ENCODE results near the gene SMIM45.
A peak's percentile ranks its signal among the peaks of the same experiment; 100 is the strongest.

Gene SMIM45

GRCh38 chr22:41951898-41952474 is at the start of gene SMIM45:
TSS of gene SMIM45 (plus strand) at chr22:41952150.
- no peak within 1 kb of the TSS for H3K4me3 ChIP-seq (ENCODE audit: insufficient read depth, low read depth, low read length)
- DNase-seq = peak; percentile 87
- no peaks in the 10 kb centered on the region for H3K27me3 ChIP-seq (ENCODE audit: control insufficient read depth, insufficient read depth, low read length)
- H3K36me3 ChIP-seq (replicated peaks; ENCODE audit: control insufficient read depth, insufficient read depth, low read length) = no peaks in the 10 kb centered on the region

GRCh38 chr22:41902932-41903421 is 49.0 kb upstream of the SMIM45 start:
- DNase-seq = no peak
- no peak overlapping the region for H3K4me3 ChIP-seq (ENCODE audit: insufficient read depth, low read depth, low read length)
- peaks cover 68% of the 10 kb centered on the region for H3K36me3 ChIP-seq (replicated peaks; ENCODE audit: control insufficient read depth, insufficient read depth, low read length)
- no peaks in the 10 kb centered on the region; the same call in 1 of the 2 replicates for H3K27me3 ChIP-seq (ENCODE audit: control insufficient read depth, insufficient read depth, low read length)

- peaks cover 14% of the 10 kb centered on the region for H3K27me3 ChIP-seq (ENCODE audit: control insufficient read depth, insufficient read depth, low read length)
These were observed 47.2 kb upstream of the SMIM45 start for GRCh38 chr22:41904450-41905410.

GRCh38 chr22:41905411-41906202 is 46.3 kb upstream of the SMIM45 start:
- H3K36me3 ChIP-seq (replicated peaks; ENCODE audit: control insufficient read depth, insufficient read depth, low read length) = peaks cover 47% of the 10 kb centered on the region

More at GRCh38 chr22:41904450-41905410, 47.2 kb upstream of the SMIM45 start:
- H3K36me3 ChIP-seq (replicated peaks; ENCODE audit: control insufficient read depth, insufficient read depth, low read length) = peaks cover 55% of the 10 kb centered on the region
- H3K4me3 ChIP-seq (ENCODE audit: insufficient read depth, low read depth, low read length) = no peak overlapping the region
- DNase-seq = no peak

GRCh38 chr22:41906822-41907221 is 45.1 kb upstream of the SMIM45 start:
- DNase-seq = peak; percentile 36
- Histone ChIP-seq H3K4me3 (ENCODE audit: insufficient read depth, low read depth, low read length) (no peak overlapping the region), H3K27me3 (ENCODE audit: control insufficient read depth, insufficient read depth, low read length) (peaks cover 34% of the 10 kb centered on the region), H3K36me3 (replicated peaks; ENCODE audit: control insufficient read depth, insufficient read depth, low read length) (peaks cover 39% of the 10 kb centered on the region)

More at GRCh38 chr22:41905411-41906202, 46.3 kb upstream of the SMIM45 start:
- DNase-seq = peak; percentile 56
- no peak overlapping the region for H3K4me3 ChIP-seq (ENCODE audit: insufficient read depth, low read depth, low read length)
- H3K27me3 ChIP-seq (ENCODE audit: control insufficient read depth, insufficient read depth, low read length) = peaks cover 22% of the 10 kb centered on the region

- Histone ChIP-seq H3K4me3 (ENCODE audit: insufficient read depth, low read depth, low read length) (no peak overlapping the region), H3K27me3 (ENCODE audit: control insufficient read depth, insufficient read depth, low read length) (peaks cover 43% of the 10 kb centered on the region), H3K36me3 (replicated peaks; ENCODE audit: control insufficient read depth, insufficient read depth, low read length) (peaks cover 32% of the 10 kb centered on the region)
- peak; percentile 74 for DNase-seq
These were observed 44.2 kb upstream of the SMIM45 start for GRCh38 chr22:41907436-41908401.

- DNase-seq = peak; percentile 87
- H3K27me3 ChIP-seq (ENCODE audit: control insufficient read depth, insufficient read depth, low read length) = peaks cover 53% of the 10 kb centered on the region
- no peak overlapping the region for H3K4me3 ChIP-seq (ENCODE audit: insufficient read depth, low read depth, low read length)
- H3K36me3 ChIP-seq (replicated peaks; ENCODE audit: control insufficient read depth, insufficient read depth, low read length) = peaks cover 24% of the 10 kb centered on the region
These were observed 43.3 kb upstream of the SMIM45 start for GRCh38 chr22:41908411-41909309.

- DNase-seq = peak; percentile 88
- peak overlapping the region; percentile 32 for H3K4me3 ChIP-seq (ENCODE audit: insufficient read depth, low read depth, low read length)
- peaks cover 61% of the 10 kb centered on the region for H3K27me3 ChIP-seq (ENCODE audit: control insufficient read depth, insufficient read depth, low read length)
- peaks cover 16% of the 10 kb centered on the region for H3K36me3 ChIP-seq (replicated peaks; ENCODE audit: control insufficient read depth, insufficient read depth, low read length)
These were observed 42.5 kb upstream of the SMIM45 start for GRCh38 chr22:41909310-41910049.

GRCh38 chr22:41910050-41911000 is 41.6 kb upstream of the SMIM45 start:
- H3K27me3 ChIP-seq (ENCODE audit: control insufficient read depth, insufficient read depth, low read length) = peaks cover 68% of the 10 kb centered on the region
- H3K4me3 ChIP-seq (ENCODE audit: insufficient read depth, low read depth, low read length) = peak overlapping the region; percentile 32
- peaks cover 9% of the 10 kb centered on the region for H3K36me3 ChIP-seq (replicated peaks; ENCODE audit: control insufficient read depth, insufficient read depth, low read length)
- peak; percentile 98 for DNase-seq

- peak; percentile 85 for DNase-seq
- Histone ChIP-seq H3K27me3 (ENCODE audit: control insufficient read depth, insufficient read depth, low read length) (peaks cover 76% of the 10 kb centered on the region), H3K4me3 (ENCODE audit: insufficient read depth, low read depth, low read length) (no peak overlapping the region), H3K36me3 (replicated peaks; ENCODE audit: control insufficient read depth, insufficient read depth, low read length) (peaks cover 3% of the 10 kb centered on the region)
These were observed 40.8 kb upstream of the SMIM45 start for GRCh38 chr22:41911001-41911611.
